ENCODE measurements around the gene VDR.
"Not testable (repeated sequence)": the region's sequence is repeated elsewhere in the genome, so short reads cannot be mapped to it uniquely, and the experiment has no call there.

The VDR gene

GRCh38 chr12:47849261-47849660 lies 55.5 kb downstream of the VDR start:
- FAIRE-seq, result no peak
- DNase-seq (ENCODE audit: low spot score), result no peak

GRCh38 chr12:47848853-47849252 lies 55.9 kb downstream of the VDR start:
- FAIRE-seq, result no peak

GRCh38 chr12:47846294-47846996 lies 58.3 kb downstream of the VDR start:
- FAIRE-seq, result no peak
- no peak for DNase-seq (ENCODE audit: low spot score)

More at GRCh38 chr12:47848853-47849252, 55.9 kb downstream of the VDR start:
- no peak for DNase-seq (ENCODE audit: low spot score)

GRCh38 chr12:47845081-47845480 lies 59.7 kb downstream of the VDR start:
- FAIRE-seq (no peak), DNase-seq (ENCODE audit: low spot score) (no peak)

GRCh38 chr12:47844264-47845019 lies 60.4 kb downstream of the VDR start:
- no peak for DNase-seq (ENCODE audit: low spot score)
- FAIRE-seq, result no peak

GRCh38 chr12:47843226-47843980 lies 61.4 kb downstream of the VDR start:
- FAIRE-seq (no peak), DNase-seq (ENCODE audit: low spot score) (peak; percentile 62)

GRCh38 chr12:47842543-47842942 lies 62.3 kb downstream of the VDR start:
- not testable (repeated sequence) for FAIRE-seq; DNase-seq (ENCODE audit: low spot score)

- DNase-seq (ENCODE audit: low spot score) (no peak), FAIRE-seq (no peak)
Observed at GRCh38 chr12:47841910-47842309, 62.9 kb downstream of the VDR start.

- DNase-seq (ENCODE audit: low spot score) (no peak), FAIRE-seq (no peak)
Observed at GRCh38 chr12:47841501-47841900, 63.3 kb downstream of the VDR start.

GRCh38 chr12:47840571-47840970 lies 64.2 kb downstream of the VDR start:
- FAIRE-seq, result no peak
- DNase-seq (ENCODE audit: low spot score), result no peak

- FAIRE-seq (no peak), DNase-seq (ENCODE audit: low spot score) (no peak)
Observed at GRCh38 chr12:47839214-47839876, 65.4 kb downstream of the VDR start.

- DNase-seq (ENCODE audit: low spot score) (peak; percentile 61), FAIRE-seq (no peak)
Observed at GRCh38 chr12:47838286-47838931, 66.4 kb downstream of the VDR start.

GRCh38 chr12:47837190-47838171 lies 67.3 kb downstream of the VDR start:
- FAIRE-seq (no peak), DNase-seq (ENCODE audit: low spot score) (peak; percentile 75)

- DNase-seq (ENCODE audit: low spot score) (no peak), FAIRE-seq (no peak)
Observed at GRCh38 chr12:47835831-47836155, 69.0 kb downstream of the VDR start.

GRCh38 chr12:47835006-47835830 lies 69.6 kb downstream of the VDR start:
- DNase-seq (ENCODE audit: low spot score), result no peak
- no peak for FAIRE-seq

- no peak for FAIRE-seq
- DNase-seq (ENCODE audit: low spot score), result no peak
Observed at GRCh38 chr12:47834199-47834903, 70.4 kb downstream of the VDR start.

- DNase-seq (ENCODE audit: low spot score), result no peak
- FAIRE-seq, result no peak
Observed at GRCh38 chr12:47833591-47834012, 71.2 kb downstream of the VDR start.

- DNase-seq (ENCODE audit: low spot score), result no peak
- FAIRE-seq, result no peak
Observed at GRCh38 chr12:47832263-47832933, 72.4 kb downstream of the VDR start.
